Activated CD8-positive, alpha-beta memory T cell treated with anti-CD3 and anti-CD28 coated beads, Interleukin-2, amount 10 ng/mL, durations not matched to agents 7 days and 5 days (primary cell): Measurements from ENCODE around the gene CPED1. TPM values are rescaled to one million over a fixed set of nuclear protein-coding genes. Genes with fewer than 3 reads are reported as not detected.

Experiments used
- ATAC-seq: fragments of 150-1000 bp; cut with Tn5 transposase; one replicate; pipeline ENCODE4 v1.10.0; 2021; ENCODE audit warnings: moderate library complexity
- CTCF ChIA-PET: fragments of 350-600 bp; sonication (Branson Sonifier 250); formaldehyde crosslinking; loops from one replicate; lab custom pipeline; 2021; ENCODE audit warnings: antibody characterized with exemption; lab: Charles Lee
- DNase-seq: peaks from one replicate; pipeline ENCODE4 v3.0.0-alpha.2; 2020
- H3K27ac Mint-ChIP-seq: one replicate; pipeline ENCODE4 v1.8.0; 2021; ENCODE audit warnings: mild to moderate bottlenecking, mixed read lengths
- H3K27me3 Mint-ChIP-seq: one replicate; pipeline ENCODE4 v1.8.0; 2021; ENCODE audit warnings: mixed read lengths
- H3K36me3 Mint-ChIP-seq: one replicate; pipeline ENCODE4 v1.8.0; 2021; ENCODE audit warnings: mild to moderate bottlenecking, mixed read lengths
- H3K4me1 Mint-ChIP-seq: one replicate; pipeline ENCODE4 v1.8.0; 2021; ENCODE audit warnings: mixed read lengths
- H3K4me3 Mint-ChIP-seq: one replicate; pipeline ENCODE4 v1.8.0; 2021; ENCODE audit warnings: mild to moderate bottlenecking, moderate library complexity, mixed read lengths
- H3K9me3 Mint-ChIP-seq: one replicate; pipeline ENCODE4 v1.8.0; 2022; ENCODE audit warnings: low read depth, mixed read lengths
- total RNA-seq, 2 experiments: library from RNA; stranded (reverse); gene quantifications; one replicate each; pipeline ENCODE4 v1.2.3, GENCODE V29; 2021

CPED1 gene
- total RNA-seq, 2 experiments from 2014 or later, result 0.16 TPM; not detected in 1

DNA sequence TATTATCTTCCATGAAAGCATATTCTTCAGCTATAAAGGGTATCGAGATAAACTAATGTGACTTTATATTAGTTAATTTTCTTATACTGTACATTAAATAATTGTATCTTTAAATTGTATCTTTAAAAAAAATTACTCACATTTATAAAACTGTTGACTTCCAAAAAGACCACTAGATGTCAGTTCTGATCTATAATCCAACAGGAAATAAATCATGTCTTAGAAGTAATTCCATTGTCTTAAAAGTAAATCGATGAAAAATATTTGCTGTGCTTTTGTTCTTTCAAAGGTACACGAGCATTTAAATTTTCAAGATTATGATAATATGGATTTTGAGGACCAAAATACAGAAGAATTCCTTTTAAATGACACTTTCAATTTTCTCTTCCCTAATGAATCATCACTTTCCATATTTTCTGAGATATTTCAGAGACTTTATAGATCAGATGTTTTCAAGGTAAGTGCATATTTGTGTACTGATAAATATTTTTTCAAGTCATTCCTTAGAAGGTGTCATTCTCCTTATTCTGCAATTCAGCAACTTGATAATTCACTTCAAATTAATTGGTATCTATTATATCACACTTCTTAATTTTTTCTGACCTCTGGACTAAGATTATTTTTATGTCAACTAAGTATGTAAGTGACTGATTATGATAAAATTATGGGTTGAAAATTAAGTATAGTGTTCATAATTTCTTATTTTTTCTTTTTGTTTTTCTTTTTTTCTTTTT is 138.5 kb downstream of the CPED1 start:
- DNase-seq (no peak), ATAC-seq (no peak)
- H3K27me3 Mint-ChIP-seq, result peaks cover 8% of the 10 kb centered on the region
- H3K9me3 Mint-ChIP-seq, result no peaks in the 10 kb centered on the region
- H3K36me3 Mint-ChIP-seq, result no peaks in the 10 kb centered on the region
- H3K27ac Mint-ChIP-seq, result no peak overlapping the region
- H3K4me3 Mint-ChIP-seq, result no peak overlapping the region
- no peaks in the 10 kb centered on the region for H3K4me1 Mint-ChIP-seq
- CTCF ChIA-PET, result interaction anchor here (1.5 kb wide), 1 partner anchor 868 kb away, joined by 3 read pairs; no protein-coding TSS in a partner anchor

DNA sequence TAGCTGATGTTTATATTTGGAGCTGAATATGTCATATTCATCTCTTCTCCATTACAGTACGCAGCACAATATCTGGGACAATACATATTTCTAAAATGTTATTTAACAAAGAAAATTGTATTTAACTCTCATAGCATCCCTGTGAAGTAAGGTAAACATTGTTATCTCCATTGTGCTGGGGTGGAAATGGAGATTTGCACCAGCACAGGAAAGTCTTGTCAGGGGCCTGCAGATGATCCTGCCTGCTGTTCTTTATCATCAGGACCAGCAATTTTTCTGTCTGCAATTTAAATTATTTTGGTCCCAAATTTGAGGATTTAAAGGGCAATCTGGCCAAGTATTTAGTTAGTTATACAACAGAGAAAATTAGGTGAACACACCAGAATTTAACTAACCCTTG is 144.4 kb downstream of the CPED1 start:
- DNase-seq (no peak), ATAC-seq (no peak)
- CTCF ChIA-PET, result no interaction called here
- no peaks in the 10 kb centered on the region for H3K36me3 Mint-ChIP-seq
- no peak overlapping the region for H3K27ac Mint-ChIP-seq
- peaks cover 3% of the 10 kb centered on the region for H3K4me1 Mint-ChIP-seq
- H3K27me3 Mint-ChIP-seq, result peaks cover 16% of the 10 kb centered on the region
- no peak overlapping the region for H3K4me3 Mint-ChIP-seq
- H3K9me3 Mint-ChIP-seq, result no peaks in the 10 kb centered on the region

DNA sequence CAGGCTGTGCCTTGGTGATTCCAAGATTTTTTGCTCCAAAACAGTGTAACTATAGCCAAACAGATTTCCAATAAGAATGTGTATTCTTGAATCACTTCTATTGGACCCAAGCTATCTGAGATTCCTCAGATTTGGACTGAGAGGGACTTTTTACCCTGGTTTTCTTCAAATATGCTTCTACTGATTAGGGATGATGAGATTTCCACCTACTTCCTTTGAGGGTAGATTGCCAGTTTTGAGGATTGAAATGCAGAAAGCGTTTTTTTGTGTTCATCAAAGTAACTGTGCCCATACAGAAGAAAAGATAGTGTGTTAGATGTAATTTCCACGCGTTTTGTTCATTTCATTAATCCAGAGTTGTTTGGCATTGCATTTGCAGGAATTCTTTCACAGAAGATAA is 144.9 kb downstream of the CPED1 start:
- Mint-ChIP-seq H3K27ac (no peak overlapping the region), H3K9me3 (no peaks in the 10 kb centered on the region), H3K27me3 (peaks cover 16% of the 10 kb centered on the region), H3K4me3 (no peak overlapping the region), H3K4me1 (peaks cover 7% of the 10 kb centered on the region), H3K36me3 (no peaks in the 10 kb centered on the region)
- DNase-seq (no peak), ATAC-seq (no peak)
- CTCF ChIA-PET, result no interaction called here

DNA sequence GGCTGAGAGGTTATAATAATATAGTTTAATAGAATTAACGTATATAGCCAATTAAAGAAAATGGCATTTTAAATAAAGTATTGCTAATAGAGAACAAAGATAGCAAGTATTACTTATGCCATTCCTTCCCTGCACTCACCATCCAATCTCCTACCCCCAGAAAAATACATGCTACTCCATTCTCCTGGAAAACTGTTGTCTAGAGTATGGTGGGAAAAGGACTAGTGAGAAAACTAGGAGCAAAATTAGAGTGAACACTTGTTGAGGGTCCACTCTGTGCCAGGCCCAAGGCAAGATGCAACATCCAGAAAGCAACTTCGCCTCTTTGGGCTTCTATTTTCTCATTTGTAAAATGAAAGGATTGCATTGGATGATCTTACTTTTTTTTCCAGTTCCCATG is 149.1 kb downstream of the CPED1 start:
- CTCF ChIA-PET, result interaction anchor here (0.8 to 2.2 kb wide), 2 partner anchors 29 to 411 kb away, joined by 3 to 5 read pairs; no protein-coding TSS in a partner anchor
- DNase-seq, result no peak
- H3K4me3 Mint-ChIP-seq, result peak overlapping the region; percentile 73
- H3K9me3 Mint-ChIP-seq, result no peaks in the 10 kb centered on the region
- H3K27me3 Mint-ChIP-seq, result peaks cover 31% of the 10 kb centered on the region
- ATAC-seq, result no peak
- H3K4me1 Mint-ChIP-seq, result peaks cover 12% of the 10 kb centered on the region
- H3K36me3 Mint-ChIP-seq, result no peaks in the 10 kb centered on the region
- H3K27ac Mint-ChIP-seq, result no peak overlapping the region

DNA sequence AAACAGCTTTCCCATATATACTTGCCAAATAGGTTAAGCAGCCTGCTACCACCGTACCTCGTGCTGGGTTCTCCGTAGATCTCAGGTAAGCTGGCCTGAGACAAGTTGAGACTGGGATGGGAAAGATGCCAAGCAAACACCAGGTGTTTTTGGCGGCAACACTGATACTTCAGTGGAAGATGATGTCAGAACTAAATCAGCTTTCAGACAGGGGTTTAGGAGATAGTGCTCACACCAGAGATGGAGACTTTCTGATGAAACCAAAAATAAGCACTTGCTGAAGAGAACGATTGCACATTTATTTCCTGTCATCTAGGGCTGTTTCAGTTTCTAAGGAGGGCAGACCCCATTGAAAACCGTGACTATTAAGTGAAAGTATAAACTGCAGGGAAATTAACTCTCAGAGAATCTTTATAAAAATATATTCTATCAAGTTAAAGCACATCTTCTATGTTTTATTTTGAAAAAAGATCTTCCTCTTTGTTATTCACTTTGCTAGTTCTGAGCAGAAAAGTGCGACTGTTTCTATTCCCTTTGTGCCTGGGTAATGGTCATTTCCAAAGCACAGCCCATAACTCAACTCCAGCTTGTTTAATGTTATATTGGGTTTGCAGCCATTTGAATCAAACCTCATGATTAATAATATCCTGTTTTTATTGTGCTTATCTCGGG is 149.9 kb downstream of the CPED1 start:
- peaks cover 31% of the 10 kb centered on the region for H3K27me3 Mint-ChIP-seq
- H3K36me3 Mint-ChIP-seq, result no peaks in the 10 kb centered on the region
- no peaks in the 10 kb centered on the region for H3K9me3 Mint-ChIP-seq
- ATAC-seq (peak; percentile 94), DNase-seq (no peak)
- peak overlapping the region; percentile 77 for H3K27ac Mint-ChIP-seq
- peak overlapping the region; percentile 73 for H3K4me3 Mint-ChIP-seq
- CTCF ChIA-PET, result interaction anchor here (0.8 kb wide), 1 partner anchor 410 kb away, joined by 3 read pairs; no protein-coding TSS in a partner anchor
- H3K4me1 Mint-ChIP-seq, result peaks cover 12% of the 10 kb centered on the region

DNA sequence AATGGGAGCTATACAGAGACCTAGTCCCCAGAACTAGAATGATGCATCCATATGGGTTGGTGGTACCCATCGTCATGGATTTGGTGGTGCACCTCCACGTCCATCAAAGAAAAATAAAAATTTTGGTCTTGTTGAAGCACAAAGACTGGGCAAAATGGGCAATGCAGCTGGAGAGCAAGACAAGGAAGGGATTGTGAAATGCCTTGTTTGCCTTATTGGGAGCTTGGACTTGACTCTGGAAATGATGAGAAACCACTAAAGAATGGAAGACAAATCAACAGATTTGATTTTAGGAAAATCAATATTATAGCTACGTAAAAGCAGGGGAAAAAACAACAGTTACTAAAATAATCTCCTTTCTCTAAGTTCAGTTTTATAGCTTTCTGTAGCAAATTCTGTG is 150.9 kb downstream of the CPED1 start:
- peaks cover 12% of the 10 kb centered on the region for H3K4me1 Mint-ChIP-seq
- CTCF ChIA-PET, result interaction anchor here (1.0 kb wide), 1 partner anchor 246 kb away, joined by 3 read pairs; no protein-coding TSS in a partner anchor

DNA sequence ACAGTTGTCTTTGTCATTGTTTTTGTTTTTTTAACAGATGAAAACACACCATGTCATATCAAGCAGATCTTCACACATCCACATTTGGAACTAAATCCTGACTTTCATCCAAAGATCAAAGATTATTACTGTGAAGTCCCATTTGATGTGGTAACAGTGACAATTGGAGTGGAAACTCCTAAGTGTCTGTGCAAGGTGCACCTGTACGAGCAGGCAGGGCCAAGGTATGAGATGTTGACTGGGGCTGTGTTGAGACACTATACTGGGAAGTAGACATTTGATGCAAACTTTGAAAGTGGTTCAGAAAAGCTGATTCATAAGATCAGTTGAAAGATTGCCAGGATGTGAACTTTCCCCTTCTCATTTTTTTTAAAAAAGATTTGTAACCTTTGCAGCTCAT is 152.3 kb downstream of the CPED1 start:
- CTCF ChIA-PET, result no interaction called here
- Mint-ChIP-seq H3K4me1 (peaks cover 12% of the 10 kb centered on the region), H3K27me3 (peaks cover 24% of the 10 kb centered on the region), H3K27ac (no peak overlapping the region), H3K36me3 (no peaks in the 10 kb centered on the region), H3K4me3 (no peak overlapping the region), H3K9me3 (no peaks in the 10 kb centered on the region)
- DNase-seq (no peak), ATAC-seq (no peak)

More for the DNA sequence above, 150.9 kb downstream of the CPED1 start:
- Mint-ChIP-seq H3K36me3 (no peaks in the 10 kb centered on the region), H3K4me3 (no peak overlapping the region), H3K9me3 (no peaks in the 10 kb centered on the region), H3K27ac (no peak overlapping the region), H3K27me3 (peaks cover 27% of the 10 kb centered on the region)
- no peak for DNase-seq
- no peak for ATAC-seq

DNA sequence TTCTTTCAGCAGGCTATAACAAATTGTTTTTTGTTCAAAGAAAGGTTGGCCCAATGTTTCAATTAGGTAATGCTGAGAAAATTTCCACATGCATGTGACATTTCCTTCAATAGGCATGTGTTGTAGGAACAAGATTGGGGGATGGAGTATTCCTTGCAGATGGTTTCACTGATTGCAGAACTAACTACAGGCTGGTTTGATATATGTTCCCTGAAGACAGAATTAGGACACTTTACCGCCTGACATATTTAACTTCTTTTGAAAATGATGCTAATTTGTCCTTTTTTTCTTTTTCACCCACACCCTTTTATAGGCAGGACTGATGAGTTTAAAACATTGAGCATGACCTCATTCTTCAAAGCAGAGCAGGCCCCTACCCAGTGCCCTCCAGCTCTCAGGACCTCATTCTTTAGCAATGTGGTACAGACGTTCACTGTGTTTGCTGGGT is 163.3 kb downstream of the CPED1 start:
- CTCF ChIA-PET, result no interaction called here
- Mint-ChIP-seq H3K27me3 (peaks cover 35% of the 10 kb centered on the region), H3K36me3 (no peaks in the 10 kb centered on the region), H3K27ac (no peak overlapping the region), H3K4me3 (no peak overlapping the region), H3K9me3 (no peaks in the 10 kb centered on the region), H3K4me1 (no peaks in the 10 kb centered on the region)
- ATAC-seq (no peak), DNase-seq (no peak)

DNA sequence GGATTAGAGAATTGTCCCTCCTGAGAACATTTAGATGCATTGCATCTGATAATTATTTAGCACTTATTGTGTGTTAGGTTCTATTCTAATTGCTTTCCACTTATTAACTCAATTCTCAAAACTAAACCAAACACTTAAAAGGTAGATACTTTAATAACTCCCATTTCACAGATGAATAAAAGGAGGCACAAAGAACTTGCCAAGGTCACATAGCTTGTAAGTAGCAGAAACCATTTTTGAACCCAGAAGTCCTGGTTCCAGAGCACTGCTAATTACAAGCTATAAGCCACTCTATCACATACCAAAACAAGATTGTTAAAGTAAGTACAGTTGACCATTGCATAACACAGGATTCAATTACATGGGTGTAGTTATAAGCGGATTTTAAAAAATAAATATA is 164.9 kb downstream of the CPED1 start:
- CTCF ChIA-PET, result no interaction called here
- Mint-ChIP-seq H3K4me1 (no peaks in the 10 kb centered on the region), H3K27me3 (peaks cover 32% of the 10 kb centered on the region), H3K4me3 (no peak overlapping the region), H3K36me3 (no peaks in the 10 kb centered on the region), H3K9me3 (no peaks in the 10 kb centered on the region), H3K27ac (no peak overlapping the region)
- ATAC-seq, result no peak
- no peak for DNase-seq

DNA sequence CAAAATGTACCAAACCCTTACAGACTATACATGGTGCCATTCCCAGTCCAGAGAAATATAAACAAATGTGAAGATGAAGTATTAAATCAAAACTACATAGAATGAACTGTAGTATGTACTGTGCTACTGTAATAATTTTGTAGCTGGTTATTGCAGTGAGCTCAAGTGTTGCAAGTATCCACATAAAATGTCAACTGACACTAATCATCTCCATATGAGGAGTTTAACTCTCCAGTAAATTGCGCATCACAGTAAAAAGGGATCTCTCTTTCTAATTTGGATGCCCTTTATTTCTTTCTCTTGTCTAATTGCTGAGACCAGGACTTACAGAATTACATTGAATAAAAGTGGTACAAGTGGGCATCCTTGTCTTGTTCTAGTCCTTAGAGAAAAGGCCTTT is 165.5 kb downstream of the CPED1 start:
- Mint-ChIP-seq H3K9me3 (no peaks in the 10 kb centered on the region), H3K36me3 (no peaks in the 10 kb centered on the region), H3K27ac (no peak overlapping the region), H3K27me3 (peaks cover 29% of the 10 kb centered on the region), H3K4me3 (no peak overlapping the region), H3K4me1 (no peaks in the 10 kb centered on the region)
- no peak for DNase-seq
- ATAC-seq, result no peak
- CTCF ChIA-PET, result no interaction called here

DNA sequence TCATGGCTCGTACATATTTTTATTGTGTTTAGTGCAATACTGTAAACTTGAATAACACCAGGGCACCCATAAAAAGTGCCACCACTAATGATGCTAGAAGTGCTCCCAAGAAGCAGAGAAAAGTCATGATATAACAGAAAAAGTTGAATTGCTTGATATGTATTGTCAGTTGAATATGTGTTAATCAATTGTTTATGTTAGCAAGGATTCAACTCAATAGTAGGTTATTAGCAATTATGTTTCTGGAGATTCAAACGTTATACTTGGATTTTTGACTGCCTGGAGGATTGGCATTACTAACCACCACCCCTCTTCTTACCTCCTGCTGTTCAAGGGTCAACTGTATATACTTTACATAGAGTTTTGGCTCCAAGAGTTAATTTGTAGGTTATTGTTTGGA is 168.3 kb downstream of the CPED1 start:
- Mint-ChIP-seq H3K9me3 (no peaks in the 10 kb centered on the region), H3K4me3 (no peak overlapping the region), H3K27ac (no peak overlapping the region), H3K36me3 (no peaks in the 10 kb centered on the region), H3K4me1 (no peaks in the 10 kb centered on the region), H3K27me3 (peaks cover 26% of the 10 kb centered on the region)
- DNase-seq (no peak), ATAC-seq (no peak)
- CTCF ChIA-PET, result no interaction called here

DNA sequence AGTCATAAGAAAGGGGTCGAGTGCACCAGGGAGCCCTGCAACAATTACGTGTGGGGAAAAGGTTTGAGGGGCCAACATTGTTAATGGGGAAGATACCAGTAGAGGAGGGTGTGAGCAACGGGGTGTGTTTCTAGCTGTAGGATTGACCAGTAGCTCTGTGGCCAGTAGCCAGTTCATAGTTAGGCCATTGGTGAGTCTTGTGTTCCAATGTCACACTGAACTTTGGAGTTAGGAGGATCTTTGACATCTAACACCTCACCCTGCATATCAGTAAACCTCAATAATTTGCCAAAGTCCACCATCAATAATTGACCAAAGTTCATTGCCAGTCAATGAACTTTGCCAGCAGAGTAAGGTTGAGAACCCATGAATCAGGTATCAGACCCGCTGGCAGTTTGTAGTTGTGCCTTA is 168.8 kb downstream of the CPED1 start:
- CTCF ChIA-PET, result no interaction called here

DNA sequence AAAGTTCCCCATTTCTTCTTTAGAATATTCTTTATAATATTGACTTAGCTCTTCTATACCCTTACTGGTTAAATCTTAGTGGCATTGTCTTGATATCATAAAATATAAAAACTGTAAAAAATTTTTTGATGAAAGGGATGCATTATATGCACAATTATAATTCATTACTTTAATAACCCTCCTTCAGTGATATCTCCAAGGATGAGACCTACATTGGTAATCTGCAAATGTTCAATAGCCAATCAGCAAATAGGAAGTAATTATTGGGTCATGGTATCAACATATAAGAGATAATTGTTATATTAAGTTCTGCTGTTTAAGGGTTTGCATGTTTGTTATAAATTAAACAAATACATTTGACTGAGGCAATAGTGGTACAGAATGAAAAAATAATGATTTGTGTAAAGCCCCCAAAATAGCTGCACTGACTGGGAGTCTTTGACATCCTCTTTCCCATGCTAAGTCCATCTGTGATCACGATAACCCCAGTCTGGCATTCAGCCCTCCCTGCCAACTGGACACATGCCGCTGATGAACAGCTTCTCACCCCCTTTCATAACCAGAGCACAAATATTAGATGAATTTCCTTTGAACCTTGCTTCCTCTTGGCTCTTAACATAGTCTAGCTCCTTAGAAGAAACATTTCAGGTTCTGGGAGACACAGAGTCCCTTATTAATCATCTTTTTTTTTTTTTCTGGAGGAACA is 169.5 kb downstream of the CPED1 start:
- H3K9me3 Mint-ChIP-seq, result no peaks in the 10 kb centered on the region
- H3K27ac Mint-ChIP-seq, result no peak overlapping the region
- DNase-seq, result no peak
- peaks cover 26% of the 10 kb centered on the region for H3K27me3 Mint-ChIP-seq
- H3K4me3 Mint-ChIP-seq, result no peak overlapping the region
- CTCF ChIA-PET, result no interaction called here
- no peaks in the 10 kb centered on the region for H3K4me1 Mint-ChIP-seq
- H3K36me3 Mint-ChIP-seq, result no peaks in the 10 kb centered on the region
- no peak for ATAC-seq

More for the DNA sequence above, 168.8 kb downstream of the CPED1 start:
- no peak overlapping the region for H3K27ac Mint-ChIP-seq
- H3K9me3 Mint-ChIP-seq, result no peaks in the 10 kb centered on the region
- peaks cover 25% of the 10 kb centered on the region for H3K27me3 Mint-ChIP-seq
- no peak for ATAC-seq
- no peak for DNase-seq
- no peak overlapping the region for H3K4me3 Mint-ChIP-seq
- no peaks in the 10 kb centered on the region for H3K4me1 Mint-ChIP-seq
- no peaks in the 10 kb centered on the region for H3K36me3 Mint-ChIP-seq
